Stimulated activated CD4-positive, alpha-beta T cell treated with anti-CD3 and anti-CD28 coated beads, TNF-alpha, amount 100 ng/mL, for 24 hours (primary cell): ENCODE data around the gene NCF1.
"Not testable (repeated sequence)": the region's sequence is repeated elsewhere in the genome, so short reads cannot be mapped to it uniquely, and the experiment has no call there.

ENCODE experiments used
- DNase-seq, 3 experiments: peaks; one replicate each; pipeline ENCODE4 v3.0.0-alpha.2; 2020; ENCODE audit warnings: low read depth in 3 of 3

NCF1 gene

DNA sequence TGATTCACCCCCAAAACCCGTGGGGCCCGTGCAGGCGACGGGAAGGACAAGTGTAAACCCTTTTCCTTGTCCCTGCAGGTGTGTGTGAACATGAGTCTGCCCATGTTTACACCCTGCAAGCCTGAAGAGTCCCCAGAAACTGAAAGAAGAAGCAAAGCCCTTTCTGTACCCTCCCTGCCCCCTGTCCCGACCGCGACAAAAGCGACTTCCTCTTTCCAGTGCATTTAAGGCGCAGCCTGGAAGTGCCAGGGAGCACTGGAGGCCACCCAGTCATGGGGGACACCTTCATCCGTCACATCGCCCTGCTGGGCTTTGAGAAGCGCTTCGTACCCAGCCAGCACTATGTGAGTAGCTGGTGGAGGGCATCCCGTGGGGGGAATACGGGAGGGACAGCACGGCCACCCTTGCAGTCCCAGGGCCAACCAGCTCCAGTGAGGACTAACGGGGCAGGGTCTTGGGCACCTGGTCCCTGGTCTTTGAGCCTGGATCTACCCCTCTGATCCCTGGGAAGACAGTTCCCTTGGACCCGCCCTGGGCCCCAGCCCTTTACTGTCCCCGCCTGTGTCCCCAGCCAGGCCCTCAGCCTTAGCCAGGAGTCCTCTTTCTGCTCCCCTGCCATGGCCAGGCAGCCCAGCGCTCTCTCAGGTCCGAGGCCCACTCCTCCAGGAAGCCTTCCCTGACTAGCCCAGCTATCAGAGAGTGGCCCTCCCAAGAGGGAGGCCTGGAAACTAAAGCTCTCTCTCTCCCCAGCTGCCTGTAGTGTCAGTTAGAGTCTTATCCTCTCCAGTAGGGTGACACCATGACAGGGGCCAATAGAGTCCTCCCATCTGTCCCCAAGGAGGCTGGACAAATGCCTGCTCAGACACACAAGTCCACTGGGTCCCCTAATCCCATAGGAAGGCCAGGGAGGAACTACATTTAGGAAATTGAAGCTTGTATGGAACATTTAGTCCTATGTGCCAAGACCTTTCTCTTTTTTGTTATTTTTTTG, at the start of gene NCF1:
Gene NCF1, plus strand, starts transcription at position 252 of the 991 bp plus-strand sequence. Its CDS starts 21 bp downstream, at position 273.
- not testable (repeated sequence) for DNase-seq

DNA sequence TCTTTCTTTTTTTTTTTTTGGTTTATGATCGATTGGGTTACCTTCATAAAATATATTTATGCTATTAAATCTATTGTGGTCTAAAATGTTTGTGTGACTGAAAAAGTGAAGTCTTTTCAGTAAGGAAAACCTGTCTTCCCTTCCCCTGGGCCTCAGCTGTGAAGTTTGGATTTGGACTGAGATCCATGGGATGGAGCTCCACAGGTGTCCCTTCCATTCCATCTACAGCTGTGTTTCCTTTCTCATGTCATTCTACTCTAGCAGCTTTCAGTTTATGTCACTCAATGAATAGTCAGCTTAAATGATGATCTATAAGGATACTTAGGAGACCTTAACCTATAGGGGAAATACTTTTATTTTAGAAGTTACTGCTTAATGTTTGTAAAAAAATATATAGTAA, 48.0 kb upstream of the NCF1 start:
- no peak for DNase-seq

DNA sequence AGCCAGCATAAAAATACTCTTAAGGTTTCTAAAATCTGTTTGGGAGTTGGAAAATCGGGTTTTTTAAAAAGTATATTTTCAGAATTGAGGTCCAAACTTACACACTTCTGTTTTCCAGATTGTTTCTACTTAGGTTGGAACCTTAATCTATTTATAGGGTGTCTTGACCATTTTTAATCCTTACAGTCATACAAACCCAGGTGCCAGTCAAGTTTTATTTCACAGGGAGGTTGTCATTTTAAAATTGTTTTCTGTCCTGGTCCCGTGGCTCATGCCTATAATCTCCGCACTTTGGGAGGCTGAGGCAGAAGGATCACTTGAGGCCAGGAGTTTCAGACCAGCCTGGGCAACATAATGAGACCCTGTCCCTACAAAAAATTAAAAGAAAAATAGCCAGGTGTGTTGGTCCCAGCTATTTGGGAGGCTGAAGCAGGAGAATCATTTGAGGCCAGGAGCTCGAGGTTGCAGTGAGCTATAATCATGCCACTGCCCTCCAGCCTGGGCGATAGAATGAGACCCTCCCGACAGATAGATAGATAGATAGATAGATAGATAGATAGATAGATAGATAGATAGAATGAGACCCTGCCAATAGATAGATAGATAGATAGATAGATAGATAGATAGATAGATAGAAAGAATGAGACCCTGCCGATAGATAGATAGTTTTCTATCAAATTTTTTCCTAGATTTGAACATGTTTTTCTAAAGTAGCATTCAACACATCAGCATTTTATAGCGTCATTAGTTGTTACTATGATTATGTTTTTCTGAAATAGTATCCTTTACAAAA, 47.3 kb upstream of the NCF1 start:
- no peak for DNase-seq

DNA sequence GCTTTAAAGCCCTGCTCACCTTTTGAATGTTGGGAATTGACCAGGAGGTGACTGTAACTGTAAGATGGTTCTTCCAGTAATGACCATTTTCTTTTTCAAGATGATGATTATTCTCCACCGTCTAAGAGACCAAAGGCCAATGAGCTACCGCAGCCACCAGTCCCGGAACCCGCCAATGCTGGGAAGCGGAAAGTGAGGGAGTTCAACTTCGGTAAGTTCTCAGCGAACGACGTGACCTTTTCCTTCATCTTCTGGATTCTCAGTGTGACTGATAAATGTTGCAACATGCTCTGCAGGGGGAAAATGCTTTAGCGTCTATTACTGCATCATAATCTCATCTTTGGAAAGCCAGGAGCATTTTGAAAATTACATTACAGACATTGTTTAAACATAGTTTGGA, 45.1 kb upstream of the NCF1 start:
- not testable (repeated sequence) for DNase-seq

DNA sequence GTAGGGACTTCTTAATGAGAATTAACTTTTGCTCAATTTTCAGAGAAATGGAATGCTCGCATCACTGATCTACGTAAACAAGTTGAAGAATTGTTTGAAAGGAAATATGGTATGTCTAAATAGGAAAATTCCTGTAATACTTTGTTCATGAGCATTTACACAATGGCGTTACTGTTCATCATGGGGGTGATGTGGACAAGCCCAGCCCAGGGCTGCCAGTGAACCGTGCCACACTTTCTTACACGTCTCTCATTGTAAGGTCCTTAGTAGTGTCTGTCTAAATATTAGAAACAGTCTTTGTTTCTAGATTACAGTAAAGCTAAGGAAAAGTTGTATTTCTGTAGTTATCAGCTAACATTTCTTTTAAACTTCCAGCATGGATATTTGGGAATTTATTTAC, 43.6 kb upstream of the NCF1 start:
- not testable (repeated sequence) for DNase-seq

DNA sequence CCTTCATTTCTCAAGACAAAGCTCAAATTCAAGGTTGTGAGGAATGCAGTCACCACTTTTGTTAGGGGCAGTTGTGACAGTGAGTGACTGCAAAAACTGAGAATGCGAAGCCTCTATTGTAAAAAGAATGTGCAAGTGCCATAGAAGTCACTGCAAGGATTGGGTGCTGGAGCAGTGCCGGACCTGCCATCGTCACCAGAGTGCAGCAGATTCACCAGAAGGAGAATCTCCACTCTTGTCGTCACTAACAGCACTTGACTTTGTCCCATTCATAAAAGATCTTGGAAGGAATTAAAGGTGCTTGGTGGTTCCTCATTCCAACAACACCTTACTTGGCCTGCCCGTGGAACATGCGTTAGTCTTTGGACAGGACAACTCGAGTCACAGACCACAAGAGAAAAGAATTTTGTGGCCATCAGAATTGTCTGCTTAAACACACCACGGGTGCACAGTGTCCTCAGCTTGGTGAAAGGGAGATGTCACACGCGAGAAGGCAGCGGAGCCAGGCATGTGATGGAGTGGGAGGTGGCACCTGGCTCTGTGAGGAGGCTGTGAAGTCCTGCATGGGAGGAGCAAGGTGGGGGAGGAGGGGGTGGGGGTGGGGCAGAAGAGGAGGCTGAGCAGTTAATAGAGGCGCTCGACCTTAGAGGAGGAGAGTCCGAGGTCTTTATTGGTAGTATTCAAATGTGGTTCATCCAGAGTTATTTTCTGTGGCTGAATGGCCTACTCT, 33.7 kb upstream of the NCF1 start:
- not testable (repeated sequence) for DNase-seq

DNA sequence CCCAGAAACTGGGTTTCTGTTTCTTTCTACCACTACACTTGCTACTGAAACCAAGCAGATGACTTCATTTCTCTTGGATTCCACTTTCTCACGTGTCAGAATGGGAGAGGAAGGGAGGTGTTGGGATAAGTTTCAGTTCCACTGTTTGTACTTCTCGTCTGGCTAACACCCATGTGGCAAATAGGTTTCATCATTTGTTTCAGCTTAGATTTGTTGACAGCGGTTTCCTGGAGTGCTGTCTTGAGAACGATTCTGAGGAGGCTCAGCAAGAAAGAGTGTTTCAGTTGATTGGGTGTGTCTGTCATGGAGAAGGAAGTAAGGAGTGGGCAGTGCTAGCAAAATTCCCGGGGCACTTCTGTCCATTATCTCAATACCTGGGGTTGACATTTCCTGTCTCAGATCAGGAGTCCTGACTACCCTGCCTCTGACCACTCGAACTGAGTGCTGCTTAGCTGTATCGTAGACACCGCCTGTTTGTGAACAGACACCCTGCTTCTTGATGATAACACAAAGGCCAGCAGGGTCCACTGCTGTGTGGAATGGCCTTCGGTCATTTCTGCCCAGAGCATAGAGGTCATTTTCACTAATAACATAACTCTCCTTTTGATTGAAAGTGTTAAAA, 29.8 kb upstream of the NCF1 start:
- DNase-seq, result not testable (repeated sequence)

DNA sequence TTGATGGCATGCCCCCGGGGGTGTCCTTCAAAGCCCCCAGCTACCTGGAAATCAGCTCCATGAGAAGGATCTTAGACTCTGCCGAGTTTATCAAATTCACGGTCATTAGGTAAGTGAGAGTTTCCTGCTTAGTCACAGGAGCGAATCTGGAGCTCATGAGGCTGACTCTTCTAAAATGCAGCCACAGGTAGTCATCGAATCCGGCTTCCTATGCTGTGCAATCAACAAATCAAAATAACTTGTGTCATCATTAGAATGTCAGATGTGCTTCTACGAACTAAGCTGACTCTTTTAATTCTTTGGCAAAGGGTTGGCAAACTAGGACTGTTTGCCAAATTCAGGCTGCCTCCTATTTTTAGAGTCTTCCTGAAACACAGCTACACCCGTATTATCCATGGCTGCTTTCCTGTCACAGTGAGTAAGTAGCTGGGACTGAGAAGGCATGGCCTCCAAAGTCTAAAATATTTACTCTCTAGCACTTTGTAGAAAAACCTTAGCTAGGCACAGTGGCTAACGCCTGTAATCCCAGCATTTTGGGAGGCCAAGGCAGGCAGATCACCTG, 19.8 kb upstream of the NCF1 start:
- not testable (repeated sequence) for DNase-seq

DNA sequence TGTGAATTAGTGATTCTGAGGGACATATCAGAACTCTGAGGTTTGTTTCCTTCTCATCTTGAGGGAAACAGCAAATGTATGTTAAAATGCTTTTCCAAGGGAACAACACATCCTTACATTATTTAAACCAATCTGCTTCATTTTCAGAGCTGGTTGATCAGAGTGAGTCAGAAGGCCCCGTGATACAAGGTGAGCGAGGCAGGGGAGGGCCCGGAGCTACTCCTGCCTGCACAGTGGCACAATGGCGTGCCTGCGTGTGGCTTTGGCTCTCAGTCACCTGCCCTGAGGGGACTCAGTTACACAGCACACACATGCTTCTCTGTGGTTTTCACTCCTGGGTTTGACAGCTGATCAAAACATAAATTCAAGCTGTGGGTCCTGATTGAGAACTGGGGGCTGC, 17.1 kb upstream of the NCF1 start:
- DNase-seq, result not testable (repeated sequence)

DNA sequence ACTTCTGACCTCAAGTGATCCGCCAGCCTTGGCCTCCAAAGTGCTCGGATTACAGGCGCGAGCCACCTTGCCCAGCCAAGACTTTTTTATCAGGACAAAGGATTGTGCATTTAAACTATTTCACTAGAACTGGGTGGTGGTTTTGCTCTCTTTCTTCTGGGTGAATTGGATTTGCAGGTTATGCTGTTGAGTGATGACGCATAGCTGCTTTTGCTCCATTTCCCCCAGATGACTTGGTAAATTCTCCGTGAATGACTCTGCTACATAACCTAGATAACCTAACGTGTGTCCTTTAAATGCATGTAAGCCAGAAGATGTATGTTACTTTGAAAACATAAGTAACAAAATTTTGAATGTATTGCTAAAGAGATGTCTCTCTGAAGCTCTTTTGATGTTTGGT, 15.5 kb upstream of the NCF1 start:
- DNase-seq, result not testable (repeated sequence)

DNA sequence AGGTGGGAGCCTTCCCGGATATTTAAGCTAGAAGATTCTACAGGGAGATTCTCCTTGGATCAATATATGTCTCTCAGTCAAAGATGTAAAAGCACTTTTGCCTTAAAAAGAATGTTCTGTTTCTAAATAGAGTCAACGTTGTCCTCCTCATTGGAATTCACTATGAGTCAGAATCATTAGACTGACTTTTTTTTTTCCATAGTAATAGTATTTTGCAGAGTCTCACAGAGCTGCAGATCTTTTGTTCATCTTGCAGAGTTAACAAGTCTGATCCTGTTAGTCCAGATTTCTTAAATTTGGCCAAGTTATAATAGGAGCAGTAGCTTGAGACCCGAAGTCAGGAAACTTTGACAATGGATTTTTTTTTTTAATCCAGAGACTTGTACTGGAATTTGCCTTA, 14.8 kb upstream of the NCF1 start:
- DNase-seq, result not testable (repeated sequence)

DNA sequence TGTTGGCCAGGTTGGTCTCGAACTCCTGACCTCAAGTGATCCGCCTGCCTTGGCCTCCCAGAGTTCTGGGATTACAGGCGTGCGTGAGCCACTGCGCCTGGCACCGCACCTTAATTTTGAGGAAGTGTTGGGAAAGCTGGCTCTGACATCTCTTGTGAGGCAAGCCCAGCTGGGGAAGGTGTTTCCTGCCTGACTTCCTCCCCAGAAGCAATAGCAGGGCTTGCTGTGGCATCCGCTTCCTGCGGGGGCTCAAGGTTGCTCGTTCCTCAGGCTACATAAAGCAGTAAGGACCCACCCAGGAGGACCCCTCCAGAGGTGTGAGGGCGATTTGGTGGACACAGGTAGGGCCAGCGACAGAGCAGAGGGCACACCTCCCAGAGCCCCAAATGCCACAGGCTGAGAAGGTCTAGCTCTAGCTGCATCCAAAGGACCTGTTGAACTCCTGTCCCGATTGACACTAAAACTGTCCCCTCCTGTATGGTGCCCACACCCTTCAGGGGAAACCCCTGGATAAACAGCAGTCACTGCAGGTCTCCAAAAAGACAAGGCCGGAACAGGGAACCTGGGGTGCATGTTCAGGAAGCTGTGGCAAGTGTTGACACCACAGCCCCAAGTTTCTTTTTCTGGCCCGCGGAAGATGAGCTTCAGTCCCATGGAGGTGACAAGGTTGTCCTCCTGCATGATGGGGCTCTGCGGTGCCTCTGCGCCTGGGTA, 8.4 kb upstream of the NCF1 start:
- not testable (repeated sequence) for DNase-seq

DNA sequence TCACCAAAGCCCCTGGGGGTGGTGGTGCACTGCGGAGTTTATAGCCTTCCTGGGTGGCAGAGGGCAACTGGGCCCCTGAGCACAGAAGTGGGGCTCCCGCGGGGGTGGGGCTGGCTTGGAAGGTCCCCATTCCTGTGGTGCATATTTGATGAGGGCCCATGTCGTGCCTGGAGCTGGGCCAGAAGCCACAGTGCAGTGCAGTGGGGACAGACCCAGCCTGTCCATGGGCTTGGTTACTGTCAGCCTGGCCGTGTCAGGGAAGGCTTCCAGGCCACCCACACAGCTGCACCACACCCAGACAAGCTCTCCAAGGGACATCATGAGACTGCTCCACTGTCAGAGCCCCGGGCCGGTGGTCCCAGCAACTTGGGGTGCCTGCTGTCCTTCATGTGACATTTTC, 7.3 kb upstream of the NCF1 start:
- not testable (repeated sequence) for DNase-seq

DNA sequence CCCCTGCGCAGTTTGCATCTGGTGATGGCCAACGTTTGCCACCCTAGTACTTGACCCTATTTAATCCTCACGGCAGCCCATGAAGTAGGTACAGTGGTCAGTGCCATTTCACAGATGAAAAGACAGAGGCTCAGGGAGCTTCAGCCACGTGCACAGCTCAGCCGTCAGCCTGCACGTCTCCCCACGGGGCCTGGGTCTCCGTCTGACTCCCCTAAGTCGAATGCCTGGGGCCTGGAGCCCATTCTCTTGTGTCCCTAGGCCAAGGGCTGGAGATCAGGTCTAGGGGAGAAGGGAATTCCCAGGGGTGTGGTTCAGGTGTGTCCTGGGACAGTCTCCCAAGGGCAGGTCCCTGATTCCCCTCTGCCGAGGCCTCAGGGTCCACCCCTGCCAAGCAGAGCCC, 6.8 kb upstream of the NCF1 start:
- DNase-seq, result not testable (repeated sequence)

DNA sequence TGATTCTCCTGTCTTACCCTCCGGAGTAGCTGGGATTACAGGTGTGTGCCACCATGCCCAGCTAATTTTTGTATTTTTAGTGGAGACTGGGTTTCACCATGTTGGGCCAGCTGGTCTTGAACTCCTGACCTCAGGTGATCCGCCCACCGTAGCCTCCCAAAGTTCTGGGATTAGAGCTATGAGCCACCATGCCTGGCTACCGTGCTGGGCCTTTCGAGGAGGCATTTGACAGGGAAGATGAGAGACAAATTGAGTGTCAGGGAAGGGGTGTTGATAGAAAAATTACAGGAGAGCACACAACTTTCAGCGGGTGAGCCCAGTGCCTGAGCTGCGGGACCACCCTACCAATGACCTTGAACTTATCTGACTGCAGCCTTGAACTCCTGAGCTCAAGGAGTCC, 3.7 kb upstream of the NCF1 start:
- not testable (repeated sequence) for DNase-seq

DNA sequence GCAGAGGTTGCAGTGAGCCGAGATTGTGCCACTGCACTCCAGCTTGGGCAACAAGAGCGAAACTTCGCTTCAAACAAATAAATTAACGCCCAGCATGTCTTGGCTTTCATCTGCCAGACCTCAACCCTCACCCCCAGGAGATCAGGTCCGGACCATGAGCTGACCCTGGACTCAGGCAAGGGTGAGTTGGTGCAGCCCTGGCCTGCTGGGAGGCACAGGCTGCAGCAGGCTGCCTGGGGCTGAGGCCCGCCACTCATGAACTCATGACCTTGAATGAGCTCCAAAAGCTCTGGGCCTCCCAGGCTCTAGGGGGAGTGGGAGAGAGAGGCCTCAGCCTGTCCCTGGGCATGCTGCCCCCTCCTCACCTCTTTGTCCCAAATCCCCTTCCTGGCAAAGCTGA, 1.7 kb upstream of the NCF1 start:
- DNase-seq, result not testable (repeated sequence)

DNA sequence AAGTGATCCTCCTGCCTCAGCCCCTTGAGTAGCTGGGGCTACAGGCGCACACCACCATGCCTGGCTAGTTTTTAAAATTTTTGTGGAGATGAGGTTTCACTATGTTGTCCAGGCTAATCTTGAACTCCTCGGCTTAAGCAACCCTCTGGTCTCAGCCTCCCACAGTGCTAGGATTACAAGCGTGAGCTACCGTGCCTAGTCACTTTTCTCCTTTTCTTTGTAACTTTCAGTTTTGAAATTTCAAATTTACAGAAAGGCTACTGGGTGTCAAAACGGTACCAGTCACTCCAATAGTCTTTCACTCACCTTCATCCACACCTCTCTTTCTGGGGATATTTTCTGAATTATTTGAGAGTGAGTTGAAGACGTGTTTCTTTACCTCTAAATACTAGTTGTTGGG, 1.3 kb downstream of the NCF1 start:
- not testable (repeated sequence) for DNase-seq

DNA sequence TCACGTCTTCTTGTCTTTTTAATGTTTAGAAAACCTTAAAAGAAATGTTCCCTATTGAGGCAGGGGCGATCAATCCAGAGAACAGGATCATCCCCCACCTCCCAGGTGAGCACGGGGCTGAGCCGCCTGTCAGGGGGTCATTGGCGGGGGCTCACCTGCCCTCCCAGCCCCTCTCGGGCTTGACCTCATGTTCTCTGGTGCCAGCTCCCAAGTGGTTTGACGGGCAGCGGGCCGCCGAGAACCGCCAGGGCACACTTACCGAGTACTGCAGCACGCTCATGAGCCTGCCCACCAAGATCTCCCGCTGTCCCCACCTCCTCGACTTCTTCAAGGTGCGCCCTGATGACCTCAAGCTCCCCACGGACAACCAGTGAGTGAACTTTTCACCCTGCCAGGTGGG, 5.2 kb downstream of the NCF1 start:
- DNase-seq, result not testable (repeated sequence)

DNA sequence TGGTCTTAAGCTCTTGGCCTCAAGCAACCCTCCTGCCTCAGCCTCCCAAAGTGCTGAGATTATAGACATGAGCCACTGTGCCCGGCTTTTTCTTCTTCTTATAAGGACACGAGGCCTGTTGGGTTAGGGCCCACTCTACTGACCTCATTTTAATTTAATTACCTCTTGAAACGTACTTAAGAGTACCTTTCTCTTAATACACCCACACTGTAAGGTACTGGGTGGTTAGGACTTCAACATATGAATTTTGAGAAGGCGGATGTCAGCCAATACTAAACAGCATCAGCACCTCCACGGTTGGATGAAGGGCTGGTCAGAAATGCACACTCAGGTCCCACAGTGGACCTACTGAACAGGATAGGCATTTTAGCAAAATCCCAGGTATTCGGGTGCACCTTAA, 7.9 kb downstream of the NCF1 start:
- DNase-seq, result not testable (repeated sequence)

DNA sequence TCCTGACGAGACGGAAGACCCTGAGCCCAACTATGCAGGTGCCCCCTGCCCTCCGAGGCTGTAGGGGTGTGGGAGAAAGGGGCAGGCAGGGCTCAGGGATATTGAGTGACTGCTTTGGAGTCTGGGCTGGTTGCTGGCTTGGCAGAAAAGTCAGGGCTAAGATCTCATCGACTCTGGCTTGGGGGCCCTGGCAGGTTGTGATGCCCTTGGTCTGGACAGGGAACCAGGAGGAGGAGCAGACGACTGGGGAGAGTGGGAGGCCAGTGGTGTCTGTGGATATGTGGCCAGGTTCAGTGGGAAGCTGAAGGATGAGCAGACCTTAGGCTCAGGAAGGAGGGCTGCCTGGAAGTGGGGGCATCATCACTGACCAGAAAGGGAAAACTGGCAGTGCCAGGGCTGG, 9.8 kb downstream of the NCF1 start:
- not testable (repeated sequence) for DNase-seq
